Naive thymus-derived CD4-positive, alpha-beta T cell (primary cell): ENCODE results near the gene NEU2. TPM values are rescaled to one million over a fixed set of nuclear protein-coding genes. Genes with fewer than 3 reads are reported as not detected.

Experiments
- ATAC-seq: fragments of 150-1000 bp; cut with Tn5 transposase; 2 replicates; pipeline ENCODE4 v1.10.0; 2021; ENCODE audit warnings: mild to moderate bottlenecking, moderate library complexity
- CTCF ChIA-PET: fragments of 350-600 bp; sonication (Branson Sonifier 250); formaldehyde crosslinking; loops from one replicate; lab custom pipeline; 2021; ENCODE audit warnings: antibody characterized with exemption; lab: Charles Lee
- POLR2A ChIA-PET: fragments of 350-600 bp; sonication (Branson Sonifier 250); formaldehyde crosslinking; loops from one replicate; lab custom pipeline; 2021; ENCODE audit warnings: antibody characterized with exemption, inconsistent platforms; lab: Charles Lee
- DNase-seq, 9 donors: peaks; one replicate each; pipeline versions ENCODE4 v3.0.0 to v3.0.0-alpha.2; 2020 to 2022; ENCODE audit warnings: mixed read lengths in 1 of 9
- H3K27ac ChIP-seq: one replicate; pipeline ENCODE4 v1.7.0; 2013; ENCODE audit warnings: mild to moderate bottlenecking, low read depth, low read length, moderate library complexity
- H3K27me3 ChIP-seq, 2 donors: one replicate each; pipeline ENCODE4 v1.7.0; 2013; ENCODE audit warnings: low read length in 2 of 2, mild to moderate bottlenecking in 2 of 2, moderate library complexity in 2 of 2; ENCODE audit not compliant: control insufficient read depth in 2 of 2, insufficient read depth in 2 of 2
- H3K36me3 ChIP-seq, 3 experiments: 1 replicate in 2 of 3; 2 replicates in 1 of 3; pipeline ENCODE4 v1.7.0; 2013; ENCODE audit warnings: low read length in 3 of 3, mild to moderate bottlenecking in 3 of 3, moderate library complexity in 1 of 3; ENCODE audit not compliant: insufficient read depth in 3 of 3, control insufficient read depth in 2 of 3
- H3K4me1 ChIP-seq, 2 donors: one replicate each; pipeline ENCODE4 v1.7.0; 2013; ENCODE audit warnings: low read length in 2 of 2, mild to moderate bottlenecking in 2 of 2, moderate library complexity in 1 of 2; ENCODE audit not compliant: control insufficient read depth in 2 of 2, insufficient read depth in 2 of 2
- H3K4me3 ChIP-seq: 2 replicates; pipeline ENCODE4 v1.7.0; 2013; ENCODE audit warnings: mild to moderate bottlenecking, low read length
- H3K9me3 ChIP-seq, 3 experiments: 1 replicate in 2 of 3; 2 replicates in 1 of 3; pipeline ENCODE4 v1.7.0; 2013; ENCODE audit warnings: low read length in 3 of 3; ENCODE audit not compliant: control insufficient read depth in 2 of 3
- H3K27ac Mint-ChIP-seq, 9 donors: one replicate each; pipeline ENCODE4 v1.8.0; 2020 to 2022; ENCODE audit warnings: mixed read lengths in 9 of 9, mild to moderate bottlenecking in 8 of 9, moderate library complexity in 5 of 9, inconsistent platforms in 2 of 9
- H3K27me3 Mint-ChIP-seq, 5 donors: one replicate each; pipeline ENCODE4 v1.8.0; 2021 to 2022; ENCODE audit warnings: mixed read lengths in 5 of 5, mild to moderate bottlenecking in 1 of 5
- H3K36me3 Mint-ChIP-seq, 5 donors: one replicate each; pipeline ENCODE4 v1.8.0; 2020 to 2022; ENCODE audit warnings: mixed read lengths in 5 of 5, mild to moderate bottlenecking in 3 of 5, inconsistent platforms in 1 of 5
- H3K4me1 Mint-ChIP-seq, 7 donors: one replicate each; pipeline ENCODE4 v1.8.0; 2020 to 2022; ENCODE audit warnings: mixed read lengths in 7 of 7, mild to moderate bottlenecking in 3 of 7, inconsistent platforms in 1 of 7
- H3K4me3 Mint-ChIP-seq, 10 donors: one replicate each; pipeline ENCODE4 v1.8.0; 2020 to 2022; ENCODE audit warnings: mild to moderate bottlenecking in 10 of 10, mixed read lengths in 10 of 10, moderate library complexity in 6 of 10, inconsistent platforms in 2 of 10
- H3K9me3 Mint-ChIP-seq, 11 donors: one replicate each; pipeline ENCODE4 v1.8.0; 2020 to 2022; ENCODE audit warnings: mixed read lengths in 11 of 11, mild to moderate bottlenecking in 4 of 11, inconsistent platforms in 1 of 11, moderate library complexity in 1 of 11
- intact Hi-C, 2 donors: fragments of 100-400 bp; cut with micrococcal nuclease; formaldehyde crosslinking; loops; one replicate each; pipeline ENCODE4 v1.15.1; 2023
- polyA plus RNA-seq, 2 donors: library from polyadenylated mRNA; unstranded; fragments of 300-500 nt; fragmentation: Illumina TruSeq; gene quantifications; one replicate each; pipeline ENCODE4 v1.2.3, GENCODE V29; 2021
- total RNA-seq, 6 experiments: library from RNA in 5 of 6; stranded (reverse) in 5 of 6; gene quantifications; 1 replicate in 5 of 6; 2 replicates in 1 of 6; pipeline ENCODE4 v1.2.3 and lab custom pipeline; 2021 to 2026

NEU2 gene
- total and polyA plus RNA-seq, 7 experiments from 2014 or later = not detected

GRCh38 chr2:233010569-233011267 lies 21.8 kb upstream of the NEU2 start:
- DNase-seq (no peak), ATAC-seq (no peak)
- Histone ChIP-seq H3K4me1 (no peaks in the 10 kb centered on the region), H3K36me3 (no peaks in the 10 kb centered on the region), H3K9me3 (no peaks in the 10 kb centered on the region), H3K4me3 (no peak overlapping the region), H3K27ac (no peak overlapping the region), H3K27me3 (no peaks in the 10 kb centered on the region)
- Mint-ChIP-seq H3K4me1 (peaks cover 0 to 3% (median 0%) of the 10 kb centered on the region in 7 donors), H3K27ac (no peak overlapping the region), H3K36me3 (peaks cover 0 to 3% (median 0%) of the 10 kb centered on the region in 5 donors), H3K9me3 (peaks cover 0 to 9% (median 0%) of the 10 kb centered on the region in 11 donors), H3K4me3 (no peak overlapping the region), H3K27me3 (peaks cover 0 to 5% (median 0%) of the 10 kb centered on the region in 5 donors)
- ChIA-PET POLR2A (no interaction called here), CTCF (interaction anchor here (0.6 kb wide), 1 partner anchor 28 kb away, joined by 3 read pairs; no protein-coding TSS in a partner anchor)
- intact Hi-C loops = no loop called here

GRCh38 chr2:233011268-233011650 lies 21.2 kb upstream of the NEU2 start:
- Histone ChIP-seq H3K4me3 (no peak overlapping the region), H3K27me3 (no peaks in the 10 kb centered on the region), H3K4me1 (no peaks in the 10 kb centered on the region), H3K27ac (no peak overlapping the region), H3K36me3 (no peaks in the 10 kb centered on the region), H3K9me3 (no peaks in the 10 kb centered on the region)
- Mint-ChIP-seq H3K36me3 (peaks cover 0 to 3% (median 0%) of the 10 kb centered on the region in 5 donors), H3K4me3 (no peak overlapping the region), H3K9me3 (peaks cover 0 to 9% (median 0%) of the 10 kb centered on the region in 11 donors), H3K27ac (no peak overlapping the region), H3K27me3 (peaks cover 0 to 5% (median 0%) of the 10 kb centered on the region in 5 donors), H3K4me1 (peaks cover 0 to 3% (median 0%) of the 10 kb centered on the region in 7 donors)
- DNase-seq = no peak
- intact Hi-C loops = no loop called here
- ChIA-PET POLR2A (no interaction called here), CTCF (no interaction called here)
- no peak for ATAC-seq

- Histone ChIP-seq H3K4me3 (no peak overlapping the region), H3K4me1 (no peaks in the 10 kb centered on the region), H3K9me3 (no peaks in the 10 kb centered on the region), H3K36me3 (no peaks in the 10 kb centered on the region), H3K27ac (no peak overlapping the region), H3K27me3 (no peaks in the 10 kb centered on the region)
- no peak for DNase-seq
- Mint-ChIP-seq H3K9me3 (peaks cover 0 to 9% (median 0%) of the 10 kb centered on the region in 11 donors), H3K4me1 (peaks cover 0 to 3% (median 0%) of the 10 kb centered on the region in 7 donors), H3K36me3 (peaks cover 0 to 3% (median 0%) of the 10 kb centered on the region in 5 donors), H3K27me3 (peaks cover 0 to 5% (median 0%) of the 10 kb centered on the region in 5 donors), H3K4me3 (no peak overlapping the region), H3K27ac (peak overlapping the region in 1 of 9 donors; percentile 56)
- ChIA-PET CTCF (no interaction called here), POLR2A (no interaction called here)
- ATAC-seq = no peak
- intact Hi-C loops = no loop called here
These were observed 20.8 kb upstream of the NEU2 start for GRCh38 chr2:233011702-233012131.

GRCh38 chr2:233012301-233012971 lies 20.0 kb upstream of the NEU2 start:
- CTCF ChIA-PET = no interaction called here
- no peaks in the 10 kb centered on the region for H3K4me1 ChIP-seq
- Mint-ChIP-seq H3K4me3 (no peak overlapping the region), H3K27ac (no peak overlapping the region), H3K4me1 (peaks cover 0 to 3% (median 0%) of the 10 kb centered on the region in 7 donors), H3K9me3 (peaks cover 0 to 9% (median 2%) of the 10 kb centered on the region in 11 donors), H3K36me3 (peaks cover 0 to 3% (median 2%) of the 10 kb centered on the region in 5 donors), H3K27me3 (peaks cover 0 to 5% (median 0%) of the 10 kb centered on the region in 5 donors)
- no peak overlapping the region for H3K27ac ChIP-seq
- H3K4me3 ChIP-seq = no peak overlapping the region
- ATAC-seq = no peak
- H3K27me3 ChIP-seq = no peaks in the 10 kb centered on the region
- POLR2A ChIA-PET = no interaction called here
- no peak for DNase-seq
- intact Hi-C loops = no loop called here
- no peaks in the 10 kb centered on the region for H3K9me3 ChIP-seq
- H3K36me3 ChIP-seq = no peaks in the 10 kb centered on the region

- ChIA-PET CTCF (no interaction called here), POLR2A (no interaction called here)
- Histone ChIP-seq H3K27ac (no peak within 1 kb of the TSS), H3K4me3 (no peak within 1 kb of the TSS), H3K36me3 (no peaks in the 10 kb centered on the region), H3K27me3 (no peaks in the 10 kb centered on the region), H3K9me3 (no peaks in the 10 kb centered on the region), H3K4me1 (no peaks in the 10 kb centered on the region)
- peaks cover 0 to 5% (median 0%) of the 10 kb centered on the region in 5 donors for H3K27me3 Mint-ChIP-seq
- H3K27ac Mint-ChIP-seq = no peak within 1 kb of the TSS
- H3K36me3 Mint-ChIP-seq = peaks cover 0 to 5% (median 3%) of the 10 kb centered on the region in 5 donors
- intact Hi-C loops = no loop called here
- DNase-seq (no peak), ATAC-seq (no peak)
- no peak within 1 kb of the TSS for H3K4me3 Mint-ChIP-seq
- peaks cover 0 to 3% (median 0%) of the 10 kb centered on the region in 7 donors for H3K4me1 Mint-ChIP-seq
- H3K9me3 Mint-ChIP-seq = peaks cover 0 to 9% (median 4%) of the 10 kb centered on the region in 11 donors
These were observed 19.4 kb upstream of the NEU2 start, which contains the start of gene NGEF for GRCh38 chr2:233013027-233013461. TSS of gene NGEF (minus strand) at chr2:233013256. CDS start at chr2:232974890, 38,366 bp downstream.

GRCh38 chr2:233013650-233014049 lies 18.8 kb upstream of the NEU2 start:
- H3K4me1 Mint-ChIP-seq = peaks cover 0 to 3% (median 0%) of the 10 kb centered on the region in 7 donors
- H3K9me3 Mint-ChIP-seq = peaks cover 0 to 10% (median 4%) of the 10 kb centered on the region in 11 donors
- no peak overlapping the region for H3K4me3 Mint-ChIP-seq
- ChIA-PET CTCF (no interaction called here), POLR2A (no interaction called here)
- Histone ChIP-seq H3K27me3 (no peaks in the 10 kb centered on the region), H3K9me3 (no peaks in the 10 kb centered on the region), H3K27ac (no peak overlapping the region), H3K4me3 (no peak overlapping the region), H3K36me3 (no peaks in the 10 kb centered on the region), H3K4me1 (no peaks in the 10 kb centered on the region)
- H3K27ac Mint-ChIP-seq = no peak overlapping the region
- ATAC-seq = no peak
- intact Hi-C loops = no loop called here
- no peak for DNase-seq
- peaks cover 0 to 5% (median 0%) of the 10 kb centered on the region in 5 donors for H3K27me3 Mint-ChIP-seq
- H3K36me3 Mint-ChIP-seq = peaks cover 0 to 5% (median 3%) of the 10 kb centered on the region in 5 donors
